ENCODE measurements around the gene PLA2G2C.

DNA sequence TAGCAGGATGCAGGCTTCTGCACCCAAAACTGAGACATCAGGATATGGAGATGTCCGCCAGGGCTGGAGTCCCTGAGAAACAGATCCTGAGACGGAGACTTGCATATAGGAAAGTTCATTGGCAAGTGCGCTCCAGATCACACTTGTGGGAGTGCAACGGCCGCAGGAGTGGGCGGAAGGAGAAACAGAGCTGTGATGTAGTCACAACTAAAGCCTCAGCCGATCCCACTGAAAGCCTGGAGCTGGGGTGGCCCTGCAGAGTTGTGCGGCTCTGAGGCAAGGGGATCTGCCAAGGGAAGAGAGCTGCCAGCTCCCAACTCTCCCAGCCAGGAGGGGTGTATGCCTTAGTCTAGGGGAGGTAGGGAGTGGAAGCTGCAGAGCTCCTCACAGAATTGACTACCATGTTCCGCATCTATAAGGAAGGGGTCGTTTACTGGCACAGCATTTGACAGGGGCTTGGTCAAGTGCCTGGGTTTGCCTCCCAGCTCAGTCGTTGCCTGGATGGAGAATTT lies 42.1 kb upstream of the PLA2G2C start:
- TF ChIP-seq EZH2 (IDR thresholded peaks at IDR 0.05; ENCODE audit: borderline replicate concordance, low read depth, low read length, poor library complexity, severe bottlenecking), result no peak
- TF ChIP-seq, protein P1, sequence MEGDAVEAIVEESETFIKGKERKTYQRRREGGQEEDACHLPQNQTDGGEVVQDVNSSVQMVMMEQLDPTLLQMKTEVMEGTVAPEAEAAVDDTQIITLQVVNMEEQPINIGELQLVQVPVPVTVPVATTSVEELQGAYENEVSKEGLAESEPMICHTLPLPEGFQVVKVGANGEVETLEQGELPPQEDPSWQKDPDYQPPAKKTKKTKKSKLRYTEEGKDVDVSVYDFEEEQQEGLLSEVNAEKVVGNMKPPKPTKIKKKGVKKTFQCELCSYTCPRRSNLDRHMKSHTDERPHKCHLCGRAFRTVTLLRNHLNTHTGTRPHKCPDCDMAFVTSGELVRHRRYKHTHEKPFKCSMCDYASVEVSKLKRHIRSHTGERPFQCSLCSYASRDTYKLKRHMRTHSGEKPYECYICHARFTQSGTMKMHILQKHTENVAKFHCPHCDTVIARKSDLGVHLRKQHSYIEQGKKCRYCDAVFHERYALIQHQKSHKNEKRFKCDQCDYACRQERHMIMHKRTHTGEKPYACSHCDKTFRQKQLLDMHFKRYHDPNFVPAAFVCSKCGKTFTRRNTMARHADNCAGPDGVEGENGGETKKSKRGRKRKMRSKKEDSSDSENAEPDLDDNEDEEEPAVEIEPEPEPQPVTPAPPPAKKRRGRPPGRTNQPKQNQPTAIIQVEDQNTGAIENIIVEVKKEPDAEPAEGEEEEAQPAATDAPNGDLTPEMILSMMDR (conservative IDR thresholded peaks at IDR 0.05; ENCODE audit: low read depth, low read length), result no peak
